H9 (cell line): Measurements from ENCODE around the gene SLC5A12. TPM values are rescaled to one million over a fixed set of nuclear protein-coding genes. Genes with fewer than 3 reads are reported as not detected.
A peak's percentile ranks its signal among the peaks of the same experiment; 100 is the strongest.

Source experiments
- DNase-seq: peaks from one replicate; pipeline ENCODE4 v3.0.0-alpha.2; 2017
- H2AFZ ChIP-seq: one replicate; pipeline ENCODE4 v1.6.1; 2013; ENCODE audit warnings: mild to moderate bottlenecking, low read length, control low read depth, moderate library complexity
- H2AK5ac ChIP-seq: 2 replicates; pipeline ENCODE4 v1.6.1; 2013; ENCODE audit warnings: low read length, control low read depth, mixed read lengths; ENCODE audit not compliant: insufficient read length
- H2BK120ac ChIP-seq: one replicate; pipeline ENCODE4 v1.6.1; 2013; ENCODE audit warnings: low read depth, mild to moderate bottlenecking, low read length, control low read depth, inconsistent platforms; ENCODE audit not compliant: poor library complexity, severe bottlenecking
- H2BK12ac ChIP-seq: 2 replicates; pipeline ENCODE4 v1.6.1; 2013; ENCODE audit warnings: low read length, control low read depth, mixed read lengths, low read depth; ENCODE audit not compliant: insufficient read length
- H2BK15ac ChIP-seq: 2 replicates; pipeline ENCODE4 v1.6.1; 2013; ENCODE audit warnings: low read depth, low read length, control low read depth
- H2BK20ac ChIP-seq: one replicate; pipeline ENCODE4 v1.6.1; 2013; ENCODE audit warnings: low read depth, mild to moderate bottlenecking, low read length, control low read depth, inconsistent platforms; ENCODE audit not compliant: poor library complexity, severe bottlenecking
- H2BK5ac ChIP-seq: 2 replicates; pipeline ENCODE4 v1.6.1; 2013; ENCODE audit warnings: low read length, control low read depth, mixed read lengths; ENCODE audit not compliant: insufficient read length
- H3K14ac ChIP-seq: 2 replicates; pipeline ENCODE4 v1.6.1; 2013; ENCODE audit warnings: low read length, control low read depth; ENCODE audit not compliant: insufficient read depth
- H3K18ac ChIP-seq: 2 replicates; pipeline ENCODE4 v1.6.1; 2013; ENCODE audit warnings: low read depth, mild to moderate bottlenecking, mixed read lengths, low read length, control low read depth; ENCODE audit not compliant: insufficient read length
- H3K23ac ChIP-seq: 2 replicates; pipeline ENCODE4 v1.6.1; 2013; ENCODE audit warnings: low read length, control low read depth, mixed read lengths, low read depth; ENCODE audit not compliant: insufficient read length
- H3K23me2 ChIP-seq: 2 replicates; pipeline ENCODE4 v1.6.1; 2013; ENCODE audit warnings: low read depth, mild to moderate bottlenecking, mixed read lengths, low read length, control low read depth; ENCODE audit not compliant: insufficient read length, poor library complexity, severe bottlenecking
- H3K27ac ChIP-seq: 2 replicates; pipeline ENCODE4 v1.5.1; 2013; ENCODE audit warnings: low read length, control low read depth, mixed read lengths, low read depth; ENCODE audit not compliant: insufficient read length
- H3K27me3 ChIP-seq: 2 replicates; pipeline ENCODE4 v1.6.1; 2013; ENCODE audit warnings: low read length, control low read depth, inconsistent platforms; ENCODE audit not compliant: insufficient read depth
- H3K4ac ChIP-seq: 2 replicates; pipeline ENCODE4 v1.6.1; 2013; ENCODE audit warnings: low read depth, mild to moderate bottlenecking, control low read depth, inconsistent platforms, low read length, moderate library complexity
- H3K4me1 ChIP-seq: 2 replicates; pipeline ENCODE4 v1.6.1; 2013; ENCODE audit warnings: low read length, control low read depth, inconsistent platforms; ENCODE audit not compliant: insufficient read depth
- H3K4me2 ChIP-seq: 2 replicates; pipeline ENCODE4 v1.6.1; 2013; ENCODE audit warnings: low read length, control low read depth, mixed read lengths; ENCODE audit not compliant: insufficient read length, insufficient read depth
- H3K56ac ChIP-seq: 2 replicates; pipeline ENCODE4 v1.6.1; 2013; ENCODE audit warnings: low read depth, mild to moderate bottlenecking, mixed read lengths, low read length, control low read depth; ENCODE audit not compliant: insufficient read length
- H3K79me1 ChIP-seq: 2 replicates; pipeline ENCODE4 v1.6.1; 2013; ENCODE audit warnings: low read depth, mild to moderate bottlenecking, moderate library complexity, low read length, control low read depth, inconsistent platforms; ENCODE audit not compliant: insufficient read depth, poor library complexity, severe bottlenecking
- H3K79me2 ChIP-seq: 2 replicates; pipeline ENCODE4 v1.6.1; 2013; ENCODE audit warnings: low read length, control low read depth, inconsistent platforms; ENCODE audit not compliant: insufficient read depth
- H3K9ac ChIP-seq: 2 replicates; pipeline ENCODE4 v1.6.1; 2013; ENCODE audit warnings: low read length, control low read depth, mixed read lengths; ENCODE audit not compliant: insufficient read length; ENCODE audit errors: extremely low read depth
- H3K9me3 ChIP-seq: one replicate; pipeline ENCODE4 v1.6.1; 2013; ENCODE audit warnings: low read depth, low read length, inconsistent platforms; ENCODE audit not compliant: control insufficient read depth
- H3T11ph ChIP-seq: one replicate; pipeline ENCODE4 v1.6.1; 2013; ENCODE audit warnings: mild to moderate bottlenecking, low read length, control low read depth, inconsistent platforms
- H4K20me1 ChIP-seq: one replicate; pipeline ENCODE4 v1.6.1; 2013; ENCODE audit not compliant: control insufficient read depth, insufficient read length, insufficient read depth
- H4K5ac ChIP-seq: 2 replicates; pipeline ENCODE4 v1.6.1; 2013; ENCODE audit warnings: low read depth, mild to moderate bottlenecking, mixed read lengths, low read length, control low read depth; ENCODE audit not compliant: insufficient read length
- H4K8ac ChIP-seq: replicated peaks from 2 replicates; pipeline ENCODE4 v1.6.1; 2013; ENCODE audit warnings: low read length, control low read depth, mixed read lengths, low read depth; ENCODE audit not compliant: insufficient read length
- H4K91ac ChIP-seq: 2 replicates; pipeline ENCODE4 v1.6.1; 2013; ENCODE audit warnings: low read depth, mild to moderate bottlenecking, moderate library complexity, mixed read lengths, low read length, control low read depth; ENCODE audit not compliant: insufficient read length
- H3K27ac Mint-ChIP-seq, 3 experiments: 2 replicates in 2 of 3; 3 replicates in 1 of 3; pipeline ENCODE4 v1.8.0; 2020 to 2021; ENCODE audit warnings: mixed read lengths in 3 of 3, mild to moderate bottlenecking in 1 of 3, moderate library complexity in 1 of 3
- H3K27me3 Mint-ChIP-seq: 2 replicates; pipeline ENCODE4 v1.8.0; 2021; ENCODE audit warnings: low read depth, mild to moderate bottlenecking, moderate library complexity, mixed read lengths
- H3K36me3 Mint-ChIP-seq, 3 experiments: 2 replicates in 2 of 3; 3 replicates in 1 of 3; pipeline ENCODE4 v1.8.0; 2020 to 2021; ENCODE audit warnings: low read depth in 3 of 3, mixed read lengths in 3 of 3; ENCODE audit not compliant: insufficient read depth in 1 of 3
- H3K4me1 Mint-ChIP-seq, 2 experiments: 2 replicates each; pipeline ENCODE4 v1.8.0; 2020; ENCODE audit warnings: mixed read lengths in 2 of 2
- H3K4me3 Mint-ChIP-seq, 2 experiments: 2 replicates in 1 of 2; 3 replicates in 1 of 2; pipeline ENCODE4 v1.8.0; 2020 to 2021; ENCODE audit warnings: mild to moderate bottlenecking in 2 of 2, mixed read lengths in 2 of 2, moderate library complexity in 1 of 2
- H3K9me3 Mint-ChIP-seq, 2 experiments: 2 replicates in 1 of 2; 3 replicates in 1 of 2; pipeline ENCODE4 v1.8.0; 2020; ENCODE audit warnings: mild to moderate bottlenecking in 2 of 2, mixed read lengths in 2 of 2, moderate library complexity in 1 of 2
- total RNA-seq: library from RNA; stranded (reverse); gene quantifications from 2 replicates; pipeline ENCODE4 v1.2.1, GENCODE V29; 2021
- TF ChIP-seq, protein P1 (sequence below): fragments of 200-600 bp; sonication (generic); conservative IDR thresholded peaks from 3 replicates; pipeline ENCODE4 v1.8.0; 2021; ENCODE audit warnings: antibody characterized with exemption, mild to moderate bottlenecking

The SLC5A12 gene
- total RNA-seq, 1 experiment from 2014 or later: 2.7 TPM

DNA sequence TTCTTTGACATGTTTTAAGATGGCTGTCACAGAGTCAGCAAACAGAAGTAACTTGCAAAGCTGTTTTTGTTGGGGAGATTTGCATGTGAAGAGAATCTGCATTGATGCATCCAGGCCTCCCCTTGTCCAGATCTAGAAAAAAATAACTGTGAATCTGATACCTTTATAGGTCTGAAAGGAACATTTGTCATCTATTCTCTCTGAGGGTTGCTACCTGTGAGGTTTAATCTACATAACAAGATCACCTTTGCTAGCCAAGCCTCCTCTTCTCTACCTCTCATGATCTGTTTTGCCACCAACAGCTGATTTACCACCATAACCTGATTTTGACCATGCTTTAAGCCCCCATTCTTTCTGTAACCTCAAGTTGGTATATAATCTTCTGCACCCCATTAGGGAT lies 47.2 kb upstream of the SLC5A12 start:
- H3K4me1 Mint-ChIP-seq: peaks cover 11 to 14% of the 10 kb centered on the region in 2 experiments
- H3K27ac Mint-ChIP-seq: 0 out of 7 replicates have a peak overlapping the region, but pooled peaks of 1 of the 3 experiments have one; percentile 20
- no peak for DNase-seq
- H3K27me3 Mint-ChIP-seq: no peaks in the 10 kb centered on the region
- Histone ChIP-seq H4K5ac (no peak overlapping the region), H3K79me2 (no peaks in the 10 kb centered on the region), H2BK15ac (no peak overlapping the region), H3K23me2 (no peaks in the 10 kb centered on the region), H3K14ac (no peak overlapping the region), H3K56ac (no peak overlapping the region), H3K23ac (no peak overlapping the region), H2AK5ac (no peak overlapping the region), H4K20me1 (no peaks in the 10 kb centered on the region), H2BK20ac (no peak overlapping the region), H2BK5ac (no peak overlapping the region), H3T11ph (no peak overlapping the region), H2BK12ac (no peak overlapping the region), H3K4ac (no peak overlapping the region), H3K79me1 (no peaks in the 10 kb centered on the region), H3K9me3 (no peaks in the 10 kb centered on the region), H4K8ac (no peak overlapping the region), H3K4me1 (0 out of 2 replicates have a peak, but pooled peaks cover 5% of the 10 kb centered on the region), H3K9ac (no peak overlapping the region), H2AFZ (no peak overlapping the region), H2BK120ac (no peak overlapping the region), H3K18ac (no peak overlapping the region), H3K4me2 (no peak overlapping the region), H4K91ac (no peak overlapping the region), H3K27me3 (no peaks in the 10 kb centered on the region), H3K27ac (no peak overlapping the region)
- no peak overlapping the region for H3K4me3 Mint-ChIP-seq
- H3K36me3 Mint-ChIP-seq: no peaks in the 10 kb centered on the region; a peak in 2 of 7 replicates
- TF ChIP-seq, protein P1, sequence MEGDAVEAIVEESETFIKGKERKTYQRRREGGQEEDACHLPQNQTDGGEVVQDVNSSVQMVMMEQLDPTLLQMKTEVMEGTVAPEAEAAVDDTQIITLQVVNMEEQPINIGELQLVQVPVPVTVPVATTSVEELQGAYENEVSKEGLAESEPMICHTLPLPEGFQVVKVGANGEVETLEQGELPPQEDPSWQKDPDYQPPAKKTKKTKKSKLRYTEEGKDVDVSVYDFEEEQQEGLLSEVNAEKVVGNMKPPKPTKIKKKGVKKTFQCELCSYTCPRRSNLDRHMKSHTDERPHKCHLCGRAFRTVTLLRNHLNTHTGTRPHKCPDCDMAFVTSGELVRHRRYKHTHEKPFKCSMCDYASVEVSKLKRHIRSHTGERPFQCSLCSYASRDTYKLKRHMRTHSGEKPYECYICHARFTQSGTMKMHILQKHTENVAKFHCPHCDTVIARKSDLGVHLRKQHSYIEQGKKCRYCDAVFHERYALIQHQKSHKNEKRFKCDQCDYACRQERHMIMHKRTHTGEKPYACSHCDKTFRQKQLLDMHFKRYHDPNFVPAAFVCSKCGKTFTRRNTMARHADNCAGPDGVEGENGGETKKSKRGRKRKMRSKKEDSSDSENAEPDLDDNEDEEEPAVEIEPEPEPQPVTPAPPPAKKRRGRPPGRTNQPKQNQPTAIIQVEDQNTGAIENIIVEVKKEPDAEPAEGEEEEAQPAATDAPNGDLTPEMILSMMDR: no peak
- H3K9me3 Mint-ChIP-seq: 0 out of 5 replicates have a peak, but pooled peaks cover 0 to 1% of the 10 kb centered on the region in 2 experiments
